Stomach (tissue), 4 donors: Measurements from ENCODE around the gene IGFBP4.

Experiments used
- CTCF ChIP-seq, 7 experiments: fragments of 450-650 bp in 4 of 7; fragments of 200-600 bp in 3 of 7; sonication (generic) in 3 of 7; IDR thresholded peaks; one replicate each; pipeline ENCODE4 v1.5.1; 2016 to 2019; ENCODE audit warnings: antibody characterized with exemption in 7 of 7, control low read depth in 2 of 7, mild to moderate bottlenecking in 1 of 7
- EP300 ChIP-seq: sonication (generic); formaldehyde crosslinking; IDR thresholded peaks from one replicate; pipeline ENCODE4 v1.6.1; 2017; ENCODE audit warnings: antibody characterized with exemption
- POLR2AphosphoS5 ChIP-seq, 3 donors: sonication (generic); formaldehyde crosslinking; IDR thresholded peaks; one replicate each; pipeline ENCODE4 v1.6.1; 2016; ENCODE audit warnings: antibody characterized with exemption in 3 of 3

DNA sequence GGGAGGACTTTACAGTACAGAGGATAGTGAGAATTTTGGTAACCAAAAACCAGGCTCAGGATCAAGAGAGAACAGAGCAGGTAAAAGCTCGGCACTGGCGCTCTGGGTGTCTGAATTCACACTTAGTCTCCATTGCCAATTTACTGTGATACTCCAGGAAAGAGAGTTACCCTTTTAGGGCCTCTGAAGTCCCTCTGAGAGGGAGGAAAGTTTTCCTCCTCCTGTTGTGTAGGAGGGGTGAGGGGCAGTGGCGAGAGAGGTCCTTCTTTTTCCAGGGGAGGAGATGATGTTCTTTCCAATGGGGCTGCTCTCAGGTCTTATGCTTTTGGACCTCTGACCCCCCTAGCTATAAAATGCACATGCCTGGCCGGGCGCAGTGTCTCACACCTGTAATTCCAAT lies 63.5 kb downstream of the IGFBP4 start:
- no peak for TF ChIP-seq CTCF (IDR thresholded peaks at IDR 0.05)
- no peak for TF ChIP-seq POLR2AphosphoS5 (IDR thresholded peaks at IDR 0.05)
- TF ChIP-seq EP300, result no peak
